Inferior parietal cortex (tissue), 1 donor: Measurements from ENCODE around the gene SBF1.
"Not testable (repeated sequence)": the region's sequence is repeated elsewhere in the genome, so short reads cannot be mapped to it uniquely, and the experiment has no call there.

Experiments
- DNase-seq: peaks from one replicate; pipeline ENCODE4 v3.0.0-alpha.2; 2016; ENCODE audit errors: extremely low spot score

SBF1 gene

GRCh38 chr22:50399751-50400331, 75.0 kb downstream of the SBF1 start:
- DNase-seq, result peak; percentile 55

- no peak for DNase-seq
Measured at GRCh38 chr22:50398831-50399648, 75.8 kb downstream of the SBF1 start.

GRCh38 chr22:50397371-50398060, 77.3 kb downstream of the SBF1 start:
- not testable (repeated sequence) for DNase-seq

DNA sequence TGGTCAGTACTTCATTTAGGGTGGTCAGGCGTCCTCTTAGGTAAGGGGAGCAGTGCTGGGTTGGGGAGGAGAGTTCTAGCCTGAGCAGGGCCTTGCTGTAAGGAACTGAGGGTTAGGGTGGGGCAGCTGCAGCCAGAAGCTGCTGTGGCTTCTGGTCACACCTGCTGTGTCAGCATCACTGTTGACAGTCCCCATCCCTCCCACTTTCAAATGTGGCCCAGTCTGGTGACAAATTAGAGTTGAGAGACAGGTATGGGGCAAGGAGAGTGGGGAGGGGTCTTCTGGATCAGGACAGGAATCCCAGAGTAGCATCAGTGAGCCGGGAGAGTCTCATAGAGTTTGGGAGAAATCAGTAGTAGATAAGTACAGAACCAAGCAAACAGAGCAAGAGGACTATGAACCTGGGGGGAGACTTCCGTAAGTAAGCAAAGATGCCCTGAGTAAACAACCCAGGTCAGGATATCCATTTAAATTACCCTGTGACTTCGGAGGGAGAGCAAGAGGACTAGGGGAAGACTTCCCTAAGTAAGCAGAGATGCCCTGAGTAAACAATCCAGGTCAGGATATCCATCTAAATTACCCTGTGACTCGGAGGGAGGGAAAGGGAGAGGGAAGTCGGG, 78.0 kb downstream of the SBF1 start:
- no peak for DNase-seq
